LNCaP clone FGC (cell line): ENCODE data around the gene MATN3.
A peak's percentile ranks its signal among the peaks of the same experiment; 100 is the strongest.

ENCODE experiments used
- DNase-seq: peaks from one replicate; pipeline ENCODE4 v3.0.0-alpha.2; 2011; ENCODE audit warnings: low read depth
- H3K4me3 ChIP-seq: 2 replicates; pipeline ENCODE4 v1.5.1; 2011; ENCODE audit warnings: mild to moderate bottlenecking, low read depth, low read length, control low read depth
- TF ChIP-seq, protein P1 (sequence below): IDR thresholded peaks from 2 replicates; pipeline ENCODE4 v1.5.1; 2012; ENCODE audit warnings: mild to moderate bottlenecking; ENCODE audit not compliant: control insufficient read depth, insufficient read depth; ENCODE audit errors: extremely low read depth

Gene MATN3

DNA sequence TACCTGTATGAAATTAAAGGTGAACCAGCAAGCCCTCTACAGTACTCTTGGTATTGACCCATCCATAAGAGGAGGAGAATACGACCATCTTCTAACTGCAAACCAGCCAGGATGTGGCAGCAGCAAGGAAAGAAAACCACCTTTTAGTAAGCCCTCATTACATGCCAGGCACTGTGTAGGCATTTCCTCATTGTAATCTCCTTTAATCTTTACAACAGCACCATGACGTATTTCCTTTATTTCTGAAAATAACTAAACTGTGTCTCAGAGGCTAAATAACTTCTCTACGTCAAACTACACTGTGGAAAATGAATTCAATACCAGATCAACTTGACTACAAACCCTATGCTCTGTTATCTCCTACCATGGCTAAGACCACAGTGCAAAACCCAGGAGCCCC, 40.8 kb downstream of the MATN3 start:
- DNase-seq, result no peak
- TF ChIP-seq, protein P1, sequence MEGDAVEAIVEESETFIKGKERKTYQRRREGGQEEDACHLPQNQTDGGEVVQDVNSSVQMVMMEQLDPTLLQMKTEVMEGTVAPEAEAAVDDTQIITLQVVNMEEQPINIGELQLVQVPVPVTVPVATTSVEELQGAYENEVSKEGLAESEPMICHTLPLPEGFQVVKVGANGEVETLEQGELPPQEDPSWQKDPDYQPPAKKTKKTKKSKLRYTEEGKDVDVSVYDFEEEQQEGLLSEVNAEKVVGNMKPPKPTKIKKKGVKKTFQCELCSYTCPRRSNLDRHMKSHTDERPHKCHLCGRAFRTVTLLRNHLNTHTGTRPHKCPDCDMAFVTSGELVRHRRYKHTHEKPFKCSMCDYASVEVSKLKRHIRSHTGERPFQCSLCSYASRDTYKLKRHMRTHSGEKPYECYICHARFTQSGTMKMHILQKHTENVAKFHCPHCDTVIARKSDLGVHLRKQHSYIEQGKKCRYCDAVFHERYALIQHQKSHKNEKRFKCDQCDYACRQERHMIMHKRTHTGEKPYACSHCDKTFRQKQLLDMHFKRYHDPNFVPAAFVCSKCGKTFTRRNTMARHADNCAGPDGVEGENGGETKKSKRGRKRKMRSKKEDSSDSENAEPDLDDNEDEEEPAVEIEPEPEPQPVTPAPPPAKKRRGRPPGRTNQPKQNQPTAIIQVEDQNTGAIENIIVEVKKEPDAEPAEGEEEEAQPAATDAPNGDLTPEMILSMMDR, result no peak
- H3K4me3 ChIP-seq, result no peak overlapping the region

DNA sequence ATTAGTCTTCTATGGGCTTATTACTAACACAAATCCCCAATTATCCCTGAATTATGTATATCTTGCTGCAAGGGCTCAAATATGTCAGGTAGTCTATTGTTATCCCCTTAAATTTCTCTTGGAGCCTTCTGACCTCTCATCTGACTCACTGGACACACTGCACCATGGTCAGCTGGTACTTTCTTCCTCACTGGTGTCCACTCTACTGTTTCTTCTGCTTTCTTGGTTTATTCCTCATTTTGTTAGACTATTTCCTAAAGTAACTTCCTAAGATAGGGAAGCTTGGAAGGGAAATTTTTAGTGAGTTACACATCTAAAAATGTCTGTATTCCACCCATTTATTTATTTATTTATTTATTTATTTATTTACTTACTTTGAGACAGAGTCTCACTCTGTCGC, 49.1 kb downstream of the MATN3 start:
- DNase-seq, result no peak
- no peak overlapping the region for H3K4me3 ChIP-seq
- TF ChIP-seq, protein P1, result no peak

DNA sequence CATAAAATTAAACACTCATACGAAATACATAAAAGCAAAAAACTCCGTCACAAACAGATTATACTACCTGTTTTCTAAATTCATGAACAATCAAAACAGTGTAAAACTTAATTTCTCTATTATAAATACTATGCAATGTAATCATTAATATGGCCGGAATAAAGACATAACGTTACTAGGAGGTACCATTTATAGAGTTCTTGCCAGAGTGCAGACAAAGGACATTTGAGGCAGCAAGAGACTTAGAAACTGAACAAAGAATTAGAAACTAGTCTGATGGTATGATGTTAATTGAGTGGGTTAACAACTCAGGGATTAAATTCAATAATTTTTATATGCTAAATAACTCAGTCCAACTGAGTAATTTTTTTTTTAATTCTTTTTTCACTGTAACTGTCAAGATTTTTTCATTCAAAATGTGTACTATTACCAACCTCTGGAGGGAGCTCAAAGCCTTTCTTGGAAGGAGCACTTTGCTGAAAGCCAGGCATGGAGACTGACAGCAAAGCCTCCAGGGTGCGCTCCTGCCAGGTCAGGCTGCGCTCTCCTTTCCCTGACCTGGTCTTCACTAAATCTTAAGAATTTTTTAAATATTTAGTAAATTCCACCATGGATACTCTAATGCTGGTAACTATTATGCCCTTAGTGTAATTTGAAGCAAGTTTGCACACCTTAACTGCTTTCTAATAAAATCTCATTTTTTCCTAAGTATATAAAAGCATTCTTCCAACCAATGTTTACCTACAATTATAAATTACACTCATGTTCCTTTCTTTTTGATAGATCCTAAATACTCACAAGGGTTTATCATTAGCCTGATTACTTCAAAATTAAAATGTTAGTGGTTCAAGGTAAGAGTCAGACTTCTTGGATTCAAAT, 56.7 kb downstream of the MATN3 start:
- no peak overlapping the region for H3K4me3 ChIP-seq
- DNase-seq, result peak; percentile 48
- TF ChIP-seq, protein P1, result peak; percentile 86

DNA sequence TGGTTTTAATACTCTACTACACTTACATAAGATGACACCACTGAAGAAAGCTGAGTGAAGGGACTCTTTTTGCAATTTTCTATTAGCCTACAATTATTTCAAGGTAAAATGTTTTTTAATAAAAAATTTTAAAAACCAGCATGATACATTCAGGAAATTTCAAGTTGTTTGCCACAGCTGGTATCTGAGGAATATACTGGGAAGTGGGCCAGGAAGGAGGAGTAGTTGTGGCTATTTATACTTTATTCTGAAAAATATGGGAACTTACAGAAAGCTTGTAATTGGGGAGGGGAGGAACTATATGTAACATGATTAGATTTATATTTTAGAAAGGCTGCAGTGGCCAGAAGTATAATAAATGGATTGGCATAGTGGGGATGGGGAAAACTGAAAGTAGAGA, 63.4 kb downstream of the MATN3 start:
- TF ChIP-seq, protein P1, result no peak
- no peak overlapping the region for H3K4me3 ChIP-seq
- no peak for DNase-seq

DNA sequence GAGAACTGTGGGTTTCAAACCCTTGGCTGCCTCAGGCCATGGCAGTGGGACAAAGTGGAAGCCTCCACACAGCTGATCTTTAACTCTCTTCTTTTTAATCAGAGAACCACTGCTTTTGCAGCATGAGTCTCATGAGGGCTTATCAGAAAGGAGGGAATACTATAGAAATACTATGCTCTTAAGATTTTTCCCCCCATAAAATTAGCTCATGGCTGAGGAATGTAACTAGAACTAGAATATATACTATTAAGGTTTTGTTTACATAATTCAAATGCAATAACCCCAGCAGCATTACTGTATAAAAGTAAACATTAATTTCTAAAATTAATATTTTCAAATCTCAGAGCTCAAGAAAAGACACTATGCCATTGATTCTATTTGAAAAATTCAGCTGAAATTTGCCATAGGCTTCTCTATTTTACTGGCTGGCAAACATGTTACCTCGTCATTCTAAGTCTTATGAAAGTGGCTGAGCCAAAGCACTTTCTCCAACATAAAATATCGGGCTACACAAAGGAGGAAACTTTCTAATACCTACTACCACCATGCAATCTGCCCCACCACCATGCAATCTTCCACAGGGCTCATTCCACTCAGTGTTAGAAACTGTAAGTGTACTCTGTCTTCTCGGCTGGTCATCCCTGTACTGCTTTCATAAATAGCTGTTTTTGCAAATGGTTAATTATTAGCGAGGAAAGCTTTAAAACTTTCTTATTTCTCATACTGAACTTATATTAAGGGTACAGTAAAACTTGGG, 65.1 kb downstream of the MATN3 start:
- DNase-seq, result no peak
- TF ChIP-seq, protein P1, result no peak
- no peak overlapping the region for H3K4me3 ChIP-seq

DNA sequence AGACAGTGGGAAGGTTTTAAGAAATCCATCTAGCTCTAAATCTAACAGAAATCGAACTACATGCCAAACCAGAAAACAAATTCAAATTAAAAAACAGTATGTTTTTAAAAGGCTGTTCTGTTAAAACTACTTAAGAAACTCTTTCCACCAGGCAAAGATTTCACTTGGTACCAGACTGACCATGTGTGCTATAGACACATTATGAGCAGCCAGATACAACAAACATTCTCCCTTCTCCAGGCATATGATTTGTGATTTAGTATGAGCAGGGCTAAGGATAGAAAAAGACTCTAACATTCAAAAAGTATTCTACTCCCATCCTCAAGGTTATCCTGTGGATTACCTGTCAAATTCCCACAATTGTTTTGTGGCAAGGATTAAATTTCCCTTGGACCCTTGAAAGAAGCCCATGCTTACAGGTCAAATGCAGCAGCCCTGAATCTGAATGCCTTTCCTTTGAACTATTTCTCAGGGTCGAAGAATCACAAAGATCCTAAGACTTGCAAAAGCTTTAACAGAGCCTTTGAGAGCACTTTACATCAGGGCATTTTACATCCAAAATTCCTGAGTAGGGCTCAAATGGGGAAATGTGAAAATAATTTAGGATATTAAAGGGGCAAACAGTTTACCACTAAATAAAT, 68.1 kb downstream of the MATN3 start:
- TF ChIP-seq, protein P1, result no peak
- DNase-seq, result no peak
- no peak overlapping the region for H3K4me3 ChIP-seq
